ENCODE measurements around the gene TMEM255A.
"Not testable (repeated sequence)": the region's sequence is repeated elsewhere in the genome, so short reads cannot be mapped to it uniquely, and the experiment has no call there.

TMEM255A gene

DNA sequence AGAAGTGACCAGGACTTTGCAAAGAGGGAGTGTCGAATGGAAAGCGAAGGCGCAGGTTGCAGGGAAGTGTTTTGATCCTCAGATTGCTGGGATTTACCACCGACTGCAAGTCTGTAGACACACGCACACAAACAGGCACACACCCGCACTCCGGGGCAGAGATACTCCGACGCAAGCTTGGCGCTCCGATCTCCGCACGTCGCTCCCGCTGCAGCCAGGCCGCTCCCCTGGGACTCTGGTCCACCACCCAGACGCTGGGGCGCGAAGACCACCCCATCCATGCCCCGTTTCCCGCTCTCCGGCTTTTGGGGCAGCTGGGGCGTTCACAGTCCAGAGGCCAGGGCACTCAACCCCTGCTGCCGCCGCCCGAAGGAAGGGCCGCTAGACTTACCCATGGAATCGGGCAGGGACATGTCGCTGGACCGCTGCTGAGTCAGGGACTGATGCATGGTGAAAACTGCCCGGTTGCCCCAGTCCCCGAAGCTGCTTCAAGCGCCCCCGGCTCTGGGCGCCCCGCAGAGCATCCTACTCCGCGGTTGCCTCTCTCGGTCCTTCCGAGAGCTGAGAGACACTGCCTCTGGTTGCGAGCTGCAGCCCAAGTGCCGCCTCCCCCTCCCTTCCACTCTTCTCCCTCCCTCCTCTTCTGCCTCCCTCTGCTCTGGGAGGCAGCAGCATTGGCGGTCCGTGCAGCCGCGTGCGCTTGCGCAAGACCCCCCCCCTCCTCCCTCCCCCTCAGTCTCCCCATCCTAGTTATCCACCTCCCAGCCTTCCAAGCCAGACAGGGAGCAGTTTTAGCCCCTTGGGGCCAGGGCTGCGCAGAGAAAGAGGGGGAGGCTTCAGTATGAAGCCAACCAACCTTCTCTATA is at the start of gene TMEM255A:
TSS of gene TMEM255A (minus strand) at position 601 of the 866 bp plus-strand sequence. CDS start at position 449, 152 bp downstream.
- DNase-seq: peak; percentile 19

DNA sequence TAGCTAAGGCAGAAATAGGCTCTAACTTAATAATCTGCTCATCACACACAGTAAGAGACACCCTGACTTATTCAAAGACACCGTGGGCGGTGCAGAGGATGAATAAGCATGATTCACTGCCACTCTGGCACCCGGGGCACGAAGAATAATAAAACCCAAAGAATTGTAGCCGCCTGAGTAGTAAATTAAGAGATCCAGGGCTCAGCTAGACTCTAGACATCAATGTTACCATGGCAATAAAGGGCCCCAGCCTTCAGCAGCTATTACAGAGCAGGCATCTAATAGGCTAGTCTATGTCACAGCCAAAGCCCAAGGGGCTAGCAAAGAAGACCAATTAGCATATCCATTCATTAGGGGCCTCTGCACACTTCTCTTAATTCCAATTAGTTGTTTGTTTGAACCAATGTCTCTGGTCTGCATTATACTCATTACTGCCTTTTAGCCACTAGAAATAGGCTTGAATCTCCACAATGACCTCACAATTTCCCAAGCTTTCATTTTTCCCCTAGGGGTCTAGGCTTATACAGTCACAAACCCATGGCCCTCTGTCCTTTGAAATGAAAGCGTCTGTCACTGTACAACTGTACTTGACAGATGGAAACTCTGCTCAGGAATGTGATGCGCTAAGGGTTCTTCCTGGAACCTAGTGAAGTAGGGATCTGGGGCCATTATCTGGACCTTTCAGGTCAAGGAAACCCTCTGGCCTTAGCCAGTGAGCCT is 47.6 kb upstream of the TMEM255A start:
- DNase-seq: peak; percentile 31

GRCh38 chrX:120357186-120357585 is 45.9 kb upstream of the TMEM255A start:
- DNase-seq: no peak

- DNase-seq: no peak
These were observed 44.8 kb upstream of the TMEM255A start for GRCh38 chrX:120356084-120356483.

DNA sequence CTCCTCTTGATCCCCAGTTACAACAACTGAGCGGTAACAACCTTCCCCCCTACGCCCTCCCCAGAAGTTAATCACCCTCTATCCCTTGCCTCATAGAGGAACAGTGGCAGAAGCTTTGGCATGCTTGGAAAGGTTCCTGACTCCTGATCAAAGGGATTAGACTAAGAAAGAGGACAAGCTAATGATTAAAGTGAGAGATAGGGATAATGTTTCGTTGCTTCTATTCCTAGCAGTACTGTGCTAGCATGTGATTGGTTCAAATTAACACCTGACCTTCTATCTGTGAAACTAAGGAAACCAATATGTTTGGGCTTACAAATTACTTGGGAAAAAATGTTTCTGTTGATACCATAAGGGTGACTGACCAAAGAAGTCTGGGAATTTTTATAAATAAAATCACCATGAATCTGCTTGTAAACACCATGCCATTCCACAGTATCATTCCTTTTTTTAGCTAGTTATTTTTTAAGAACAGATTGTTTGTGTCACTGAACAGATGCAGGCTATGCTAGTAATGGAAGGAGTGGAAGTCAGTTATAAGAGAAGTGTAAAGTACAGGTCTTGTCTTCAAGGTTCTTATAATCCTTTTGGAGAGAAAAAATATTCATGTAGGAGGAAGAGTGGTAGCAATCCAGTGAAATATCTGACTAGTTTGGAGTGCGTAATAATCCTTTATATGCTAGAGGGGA is 39.3 kb upstream of the TMEM255A start:
- no peak for DNase-seq

DNA sequence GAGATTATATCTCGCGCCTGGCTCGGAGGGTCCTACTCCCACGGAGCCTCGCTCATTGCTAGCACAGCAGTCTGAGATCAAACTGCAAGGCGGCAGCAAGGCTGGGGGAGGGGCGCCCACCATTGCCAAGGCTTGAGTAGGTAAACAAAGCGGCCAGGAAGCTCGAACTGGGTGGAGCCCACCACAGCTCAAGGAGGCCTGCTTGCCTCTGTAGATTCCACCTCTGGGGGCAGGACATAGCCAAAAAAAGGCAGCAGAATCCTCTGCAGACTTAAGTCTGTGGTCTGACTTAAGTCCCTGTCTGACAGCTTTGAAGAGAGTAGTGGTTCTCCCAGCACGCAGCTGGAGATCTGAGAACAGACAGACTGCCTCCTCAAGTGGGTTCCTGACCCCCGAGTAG is 33.3 kb upstream of the TMEM255A start:
- not testable (repeated sequence) for DNase-seq

GRCh38 chrX:120336899-120337298 is 25.6 kb upstream of the TMEM255A start:
- DNase-seq: no peak

DNA sequence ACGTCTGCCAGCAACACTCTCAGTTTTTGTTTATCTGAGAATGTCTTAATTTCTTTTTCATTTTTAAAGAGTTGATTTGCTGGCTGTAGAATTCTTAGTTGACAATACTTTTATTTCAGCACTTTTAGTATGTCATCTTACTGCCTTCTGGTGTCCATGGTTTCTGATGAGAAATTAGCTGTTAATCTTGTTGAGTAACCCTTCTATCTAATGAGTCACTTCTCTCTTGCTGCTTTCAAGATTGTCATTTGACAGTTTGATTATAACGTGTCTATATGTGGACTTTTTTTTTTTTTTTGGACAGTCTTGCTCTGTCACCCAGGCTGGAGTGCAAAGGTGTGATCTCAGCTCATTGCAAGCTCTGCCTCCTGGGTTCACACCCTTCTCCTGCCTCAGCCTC is 24.0 kb upstream of the TMEM255A start:
- no peak for DNase-seq

GRCh38 chrX:120334603-120335002 is 23.3 kb upstream of the TMEM255A start:
- no peak for DNase-seq

GRCh38 chrX:120334151-120334550 is 22.9 kb upstream of the TMEM255A start:
- no peak for DNase-seq

GRCh38 chrX:120332394-120332793 is 21.1 kb upstream of the TMEM255A start:
- DNase-seq: no peak

DNA sequence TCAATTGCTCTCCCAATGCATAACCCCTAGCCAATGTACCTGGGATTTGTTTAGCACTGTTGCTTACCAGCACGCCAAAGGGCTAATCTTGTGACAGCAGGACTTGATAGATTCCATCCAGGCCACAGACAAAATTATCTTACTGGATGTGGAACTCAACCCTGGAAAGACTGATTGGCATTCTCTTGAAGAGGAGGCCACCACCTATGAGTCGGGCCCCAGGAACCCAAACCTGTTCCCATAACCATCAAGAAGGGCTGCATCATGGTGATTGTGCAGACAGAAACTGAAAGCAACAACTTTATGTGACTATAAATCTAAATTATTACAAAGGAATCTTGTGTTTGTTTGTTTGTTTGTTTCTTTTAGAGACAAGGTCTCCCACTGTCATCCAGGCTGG is 19.9 kb upstream of the TMEM255A start:
- DNase-seq: no peak

GRCh38 chrX:120321520-120322281 is 10.4 kb upstream of the TMEM255A start:
- DNase-seq: no peak

- DNase-seq: no peak
These were observed 7.2 kb upstream of the TMEM255A start for GRCh38 chrX:120318411-120318810.

DNA sequence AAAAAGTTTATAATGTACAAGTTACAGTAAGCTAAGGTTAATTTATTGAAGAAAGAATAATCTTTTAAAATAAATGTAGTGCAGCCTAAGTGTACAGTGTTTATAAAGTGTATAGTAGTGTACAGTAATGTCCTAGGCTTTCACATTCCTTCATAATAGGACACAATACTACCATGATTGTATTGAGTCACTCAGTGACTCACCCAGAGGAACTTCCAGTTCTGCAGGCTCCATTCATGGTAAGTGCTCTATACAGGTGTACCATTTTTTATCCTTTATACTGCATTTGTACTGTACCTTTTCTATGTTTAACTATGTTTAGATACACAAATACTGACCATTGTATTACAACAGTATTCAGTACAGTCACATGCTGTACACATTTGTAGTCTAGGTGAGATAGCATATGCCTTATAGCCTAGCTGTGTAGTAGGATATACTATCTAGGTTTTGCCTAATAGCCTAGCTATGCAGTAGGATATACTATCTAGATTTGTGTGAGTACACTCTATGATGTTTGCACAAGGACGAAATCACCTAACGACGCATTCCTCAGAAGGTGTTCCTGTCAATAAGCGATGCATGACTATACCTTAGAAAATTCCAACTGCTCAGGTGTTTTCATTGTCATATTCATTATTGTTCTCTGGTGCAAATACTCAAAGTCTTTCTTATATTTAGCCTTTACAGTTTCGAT is 5.5 kb upstream of the TMEM255A start:
- peak; percentile 14 for DNase-seq

GRCh38 chrX:120315776-120316175 is 4.5 kb upstream of the TMEM255A start:
- DNase-seq: no peak

DNA sequence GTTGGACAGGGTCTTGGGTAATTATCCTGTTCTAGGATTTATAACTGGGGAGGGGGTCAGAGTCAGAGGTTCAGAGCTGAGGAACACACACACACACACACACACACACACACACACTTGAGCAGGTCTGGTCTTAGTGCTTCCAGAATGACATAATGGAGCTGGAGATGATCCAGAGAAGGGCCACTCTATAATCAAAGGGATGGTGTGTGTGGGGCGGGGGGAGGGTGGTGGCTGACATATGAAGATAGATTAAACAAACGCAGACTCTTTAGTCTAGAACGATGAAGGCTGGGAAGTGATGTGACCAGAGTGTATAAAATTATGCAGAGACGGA is 434 bp upstream of the TMEM255A start:
- peak; percentile 19 for DNase-seq

DNA sequence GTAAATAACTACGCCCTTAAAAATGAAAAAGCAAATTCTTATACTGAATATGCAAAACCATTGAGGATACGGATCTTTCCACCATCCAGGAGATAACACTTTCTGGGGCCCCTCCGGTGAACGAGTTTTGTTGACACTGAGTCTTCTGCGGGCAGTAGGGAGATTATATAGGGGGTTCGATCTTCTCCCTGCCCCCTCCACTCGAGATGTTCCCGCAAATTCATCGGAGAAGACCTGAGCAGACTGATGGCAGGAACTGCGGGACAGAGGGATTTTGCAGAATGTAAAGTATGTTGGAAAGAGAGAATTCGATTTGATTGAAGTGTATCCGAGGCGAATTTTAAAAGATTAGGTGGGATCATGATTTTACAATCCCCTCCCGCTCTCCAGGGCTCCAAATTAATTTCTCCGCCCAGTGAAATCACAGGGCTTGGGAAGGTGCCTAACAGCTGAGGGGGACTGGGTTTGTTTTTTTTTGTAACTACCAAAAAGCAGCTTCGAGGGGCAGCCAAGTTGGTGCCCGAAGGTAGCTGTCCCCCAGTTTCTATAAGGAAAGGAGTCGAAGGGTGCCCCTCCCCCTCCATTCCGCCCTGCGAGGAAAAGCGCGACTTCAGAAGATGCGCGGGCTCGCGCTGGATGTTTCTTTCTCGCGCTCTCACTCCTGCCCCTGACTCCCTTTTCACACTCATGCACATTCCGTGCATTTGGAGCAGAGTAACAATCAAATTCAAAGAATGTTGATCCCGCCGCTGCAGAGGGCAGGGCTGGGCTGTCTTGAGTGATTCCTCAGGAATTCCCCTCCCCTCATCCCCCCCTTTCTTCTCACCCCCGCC is 1.2 kb downstream of the TMEM255A start:
- peak; percentile 39 for DNase-seq

GRCh38 chrX:120308959-120309872 is 2.0 kb downstream of the TMEM255A start:
- peak; percentile 69 for DNase-seq

DNA sequence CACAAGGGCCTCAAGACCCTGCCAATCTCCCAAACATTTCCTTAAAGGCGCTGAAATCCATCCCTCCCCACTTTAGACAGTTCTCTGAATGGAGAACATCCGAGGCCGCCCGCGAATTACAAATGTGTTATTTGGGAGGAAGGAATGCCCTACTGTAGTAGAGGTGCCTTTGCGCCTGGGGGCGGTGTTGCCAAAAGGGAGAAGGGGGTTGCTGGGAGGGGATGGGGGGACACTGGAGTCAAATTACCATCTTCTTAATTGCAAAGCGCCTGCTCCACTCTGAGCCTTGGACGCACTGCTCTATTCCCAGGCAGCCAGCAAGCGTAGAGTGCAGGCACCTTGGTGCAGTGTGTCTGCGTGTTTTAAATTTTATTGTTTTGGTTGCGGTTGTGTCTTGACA is 2.7 kb downstream of the TMEM255A start:
- DNase-seq: peak; percentile 6
